ENCODE results near the gene TM4SF5. TPM values are rescaled to one million over a fixed set of nuclear protein-coding genes. Genes with fewer than 3 reads are reported as not detected.

The TM4SF5 gene
- polyA plus RNA-seq, 1 of the 3 experiments (the other 2 are of a cell fraction), result not detected

GRCh38 chr17:4806456-4806776, 34.7 kb downstream of the TM4SF5 start:
- Histone ChIP-seq H3K36me3 (replicated peaks in 1 of 2; ENCODE audit: control insufficient read depth in 1 of 2, insufficient read depth in 2 of 2, low read length in 1 of 2) (peaks cover 5 to 6% of the 10 kb centered on the region in 2 experiments), H3K9ac (peak overlapping the region; percentile 83), H3F3A (replicated peaks; ENCODE audit: insufficient read depth) (no peaks in the 10 kb centered on the region), H3K4me2 (peak overlapping the region; percentile 93), H2AFZ (ENCODE audit: low read depth) (peak overlapping the region; percentile 97), H4K20me1 (ENCODE audit: insufficient read depth) (no peaks in the 10 kb centered on the region), H3K9me2 (no peaks in the 10 kb centered on the region), H3K9me3 (no peaks in the 10 kb centered on the region), H3K79me2 (ENCODE audit: insufficient read depth) (peaks cover 17% of the 10 kb centered on the region; the same call in 1 of the 2 replicates), H3K27me3 (ENCODE audit: insufficient read depth) (no peaks in the 10 kb centered on the region), H3K27ac (ENCODE audit: low read depth in 2 of 2, low read length in 1 of 2) (no peak overlapping the region; a peak in 1 of 4 replicates), H3K4me3 (ENCODE audit: low read depth in 2 of 2, low read length in 1 of 2) (peak overlapping the region; percentile 63 to 92), H3K4me1 (ENCODE audit: control insufficient read depth in 1 of 2, insufficient read depth in 2 of 2, low read depth in 1 of 2, low read length in 1 of 2) (peaks cover 0 to 8% of the 10 kb centered on the region in 2 experiments; a peak in 1 of 4 replicates)
- no peak for DNase-seq
- ChIA-PET CTCF (interaction anchor here (0.7 to 2.0 kb wide), 7 partner anchors 9 to 103 kb away, joined by 3 to 10 read pairs (median 4); partner anchors contain the start of gene PSMB6), POLR2A (interaction anchor here (1.0 to 1.2 kb wide), 3 partner anchors 10 to 16 kb away, joined by 4 to 11 read pairs (median 10); partner anchors contain the start of gene PSMB6)
- no peak for TF ChIP-seq RFX5 (IDR thresholded peaks at IDR 0.05; ENCODE audit: low read length)
- no peak for TF ChIP-seq MXI1 (IDR thresholded peaks at IDR 0.05; ENCODE audit: low read depth, low read length)
- no peak for TF ChIP-seq YY1 (IDR thresholded peaks at IDR 0.05; ENCODE audit: low read depth)
- no peak for TF ChIP-seq RAD21 (IDR thresholded peaks at IDR 0.05; ENCODE audit: low read length)
- no peak for TF ChIP-seq TAF1 (IDR thresholded peaks at IDR 0.05; ENCODE audit: borderline replicate concordance, low read depth, low read length)
- no peak for TF ChIP-seq RCOR1 (IDR thresholded peaks at IDR 0.05; ENCODE audit: low read length)
- TF ChIP-seq GATA2 (CRISPR knock-in tag; IDR thresholded peaks at IDR 0.05), result no peak
- no peak for TF ChIP-seq TCF12 (IDR thresholded peaks at IDR 0.05)
- TF ChIP-seq IRF3 (IDR thresholded peaks at IDR 0.05; ENCODE audit: low read depth, low read length), result no peak
- no peak for TF ChIP-seq JUND (IDR thresholded peaks at IDR 0.05)
- no peak for TF ChIP-seq SIN3A (IDR thresholded peaks at IDR 0.05; ENCODE audit: borderline replicate concordance, low read depth, low read length)
- TF ChIP-seq EP300 (IDR thresholded peaks at IDR 0.05; ENCODE audit: borderline replicate concordance in 1 of 2, low read depth in 1 of 2, low read length in 1 of 2), result no peak
- TF ChIP-seq MEF2A (IDR thresholded peaks at IDR 0.05; ENCODE audit: borderline replicate concordance, low read depth), result no peak
- 3% methylated on average over 15 of the region's 16 CpGs for WGBS (ENCODE audit: low lambda C conversion rate)

- Histone ChIP-seq H3K4me1 (ENCODE audit: control insufficient read depth in 1 of 2, insufficient read depth in 2 of 2, low read depth in 1 of 2, low read length in 1 of 2) (peaks cover 0 to 8% of the 10 kb centered on the region in 2 experiments; a peak in 1 of 4 replicates), H3K9me2 (no peaks in the 10 kb centered on the region), H3K9ac (peak within 1 kb of the TSS; percentile 84), H2AFZ (ENCODE audit: low read depth) (peak within 1 kb of the TSS; percentile 97), H3F3A (replicated peaks; ENCODE audit: insufficient read depth) (no peaks in the 10 kb centered on the region), H3K27me3 (ENCODE audit: insufficient read depth) (no peaks in the 10 kb centered on the region), H3K79me2 (ENCODE audit: insufficient read depth) (peaks cover 17% of the 10 kb centered on the region; the same call in 1 of the 2 replicates), H3K4me3 (ENCODE audit: low read depth in 2 of 2, low read length in 1 of 2) (peak within 1 kb of the TSS; percentile 63 to 92), H3K4me2 (peak within 1 kb of the TSS; percentile 93), H3K9me3 (no peaks in the 10 kb centered on the region), H3K36me3 (replicated peaks in 1 of 2; ENCODE audit: control insufficient read depth in 1 of 2, insufficient read depth in 2 of 2, low read length in 1 of 2) (peaks cover 5 to 6% of the 10 kb centered on the region in 2 experiments), H3K27ac (ENCODE audit: low read depth in 2 of 2, low read length in 1 of 2) (peak within 1 kb of the TSS in 1 of 2 experiments; percentile 41; a peak in 2 of 4 replicates), H4K20me1 (ENCODE audit: insufficient read depth) (no peaks in the 10 kb centered on the region)
- WGBS (ENCODE audit: low lambda C conversion rate), result 0% methylated on average over 5 of the region's 106 CpGs
- DNase-seq, result peak; percentile 100
- ChIA-PET POLR2A (interaction anchor here (1.0 to 1.6 kb wide), 4 partner anchors 11 to 17 kb away, joined by 4 to 11 read pairs (median 8); partner anchors contain the start of gene PSMB6), CTCF (interaction anchor here (0.9 to 2.0 kb wide), 7 partner anchors 9 to 102 kb away, joined by 3 to 10 read pairs (median 4); no protein-coding TSS in a partner anchor)
- TF ChIP-seq FOXM1 (IDR thresholded peaks at IDR 0.05; ENCODE audit: low read depth) (no peak), ZBTB33 (IDR thresholded peaks at IDR 0.05; ENCODE audit: borderline replicate concordance, low read depth) (peak; percentile 74; the same call in 1 of the 2 replicates), SMC3 (IDR thresholded peaks at IDR 0.05; ENCODE audit: low read depth, low read length) (no peak), USF1 (IDR thresholded peaks at IDR 0.05; ENCODE audit: borderline replicate concordance, low read depth) (no peak), GATA2 (CRISPR knock-in tag; IDR thresholded peaks at IDR 0.05) (no peak), CHD2 (IDR thresholded peaks at IDR 0.05; ENCODE audit: low read length, partially characterized antibody) (peak; percentile 95), ELF1 (IDR thresholded peaks at IDR 0.05) (no peak), RAD21 (IDR thresholded peaks at IDR 0.05; ENCODE audit: low read length) (no peak), JUND (IDR thresholded peaks at IDR 0.05) (no peak), MAX (IDR thresholded peaks at IDR 0.05; ENCODE audit: low read depth) (no peak), MXI1 (IDR thresholded peaks at IDR 0.05; ENCODE audit: low read depth, low read length) (0 out of 2 replicates have a peak, but pooled peaks have one; percentile 36), SIN3A (IDR thresholded peaks at IDR 0.05; ENCODE audit: borderline replicate concordance, low read depth, low read length) (no peak; the same call in 1 of the 2 replicates)
These were observed 35.3 kb downstream of the TM4SF5 start, which contains the start of gene PLD2 for GRCh38 chr17:4806777-4807604. Gene PLD2, plus strand, starts transcription at chr17:4807152. Its CDS starts 621 bp downstream, at chr17:4807773.

All from SK-N-SH (cell line).